ENCODE results near the gene LILRA2.
"Not testable (repeated sequence)": the region's sequence is repeated elsewhere in the genome, so short reads cannot be mapped to it uniquely, and the experiment has no call there.

Gene LILRA2

GRCh38 chr19:54573330-54573872 is at the start of gene LILRA2:
LILRA2 (plus strand) TSS chr19:54573790; CDS start chr19:54573879, 89 bp downstream.
- DNase-seq (ENCODE audit: low spot score): no peak

GRCh38 chr19:54525636-54526035 is 48.0 kb upstream of the LILRA2 start:
- DNase-seq (ENCODE audit: low spot score): no peak

- no peak for DNase-seq (ENCODE audit: low spot score)
Measured at GRCh38 chr19:54526972-54527371, 46.6 kb upstream of the LILRA2 start.

GRCh38 chr19:54530866-54531265 is 42.7 kb upstream of the LILRA2 start:
- no peak for DNase-seq (ENCODE audit: low spot score)

- no peak for DNase-seq (ENCODE audit: low spot score)
Measured at GRCh38 chr19:54532528-54532927, 41.1 kb upstream of the LILRA2 start.

GRCh38 chr19:54533476-54533875 is 40.1 kb upstream of the LILRA2 start:
- no peak for DNase-seq (ENCODE audit: low spot score)

- DNase-seq (ENCODE audit: low spot score): no peak
Measured at GRCh38 chr19:54534156-54534555, 39.4 kb upstream of the LILRA2 start.

GRCh38 chr19:54535601-54536000 is 38.0 kb upstream of the LILRA2 start:
- no peak for DNase-seq (ENCODE audit: low spot score)

- DNase-seq (ENCODE audit: low spot score): no peak
Measured at GRCh38 chr19:54536956-54537355, 36.6 kb upstream of the LILRA2 start.

GRCh38 chr19:54541712-54542111 is 31.9 kb upstream of the LILRA2 start:
- DNase-seq (ENCODE audit: low spot score): no peak

- no peak for DNase-seq (ENCODE audit: low spot score)
Measured at GRCh38 chr19:54548806-54549205, 24.8 kb upstream of the LILRA2 start.

- DNase-seq (ENCODE audit: low spot score): no peak
Measured at GRCh38 chr19:54549224-54549623, 24.4 kb upstream of the LILRA2 start.

GRCh38 chr19:54551293-54551692 is 22.3 kb upstream of the LILRA2 start:
- DNase-seq (ENCODE audit: low spot score): no peak

GRCh38 chr19:54551950-54552912 is 21.4 kb upstream of the LILRA2 start:
- no peak for DNase-seq (ENCODE audit: low spot score)

- no peak for DNase-seq (ENCODE audit: low spot score)
Measured at GRCh38 chr19:54552913-54553310, 20.7 kb upstream of the LILRA2 start.

- DNase-seq (ENCODE audit: low spot score): no peak
Measured at GRCh38 chr19:54554006-54554405, 19.6 kb upstream of the LILRA2 start.

GRCh38 chr19:54554896-54555295 is 18.7 kb upstream of the LILRA2 start:
- no peak for DNase-seq (ENCODE audit: low spot score)

GRCh38 chr19:54556194-54556593 is 17.4 kb upstream of the LILRA2 start:
- no peak for DNase-seq (ENCODE audit: low spot score)

GRCh38 chr19:54558339-54558738 is 15.3 kb upstream of the LILRA2 start:
- no peak for DNase-seq (ENCODE audit: low spot score)

GRCh38 chr19:54560881-54561385 is 12.7 kb upstream of the LILRA2 start:
- DNase-seq (ENCODE audit: low spot score): no peak

- no peak for DNase-seq (ENCODE audit: low spot score)
Measured at GRCh38 chr19:54561840-54562239, 11.8 kb upstream of the LILRA2 start.

GRCh38 chr19:54563206-54563605 is 10.4 kb upstream of the LILRA2 start:
- DNase-seq (ENCODE audit: low spot score): not testable (repeated sequence)

GRCh38 chr19:54570316-54570715 is 3.3 kb upstream of the LILRA2 start:
- no peak for DNase-seq (ENCODE audit: low spot score)
